GM18907 (cell line): Measurements from ENCODE around the gene SLC6A5.

ENCODE experiments used
- ATAC-seq: cut with Tn5 transposase; IDR thresholded peaks from one replicate; pipeline ENCODE4 v1.9.1; 2021; ENCODE audit warnings: mild to moderate bottlenecking, moderate library complexity; ENCODE audit not compliant: unreplicated experiment

Gene SLC6A5

DNA sequence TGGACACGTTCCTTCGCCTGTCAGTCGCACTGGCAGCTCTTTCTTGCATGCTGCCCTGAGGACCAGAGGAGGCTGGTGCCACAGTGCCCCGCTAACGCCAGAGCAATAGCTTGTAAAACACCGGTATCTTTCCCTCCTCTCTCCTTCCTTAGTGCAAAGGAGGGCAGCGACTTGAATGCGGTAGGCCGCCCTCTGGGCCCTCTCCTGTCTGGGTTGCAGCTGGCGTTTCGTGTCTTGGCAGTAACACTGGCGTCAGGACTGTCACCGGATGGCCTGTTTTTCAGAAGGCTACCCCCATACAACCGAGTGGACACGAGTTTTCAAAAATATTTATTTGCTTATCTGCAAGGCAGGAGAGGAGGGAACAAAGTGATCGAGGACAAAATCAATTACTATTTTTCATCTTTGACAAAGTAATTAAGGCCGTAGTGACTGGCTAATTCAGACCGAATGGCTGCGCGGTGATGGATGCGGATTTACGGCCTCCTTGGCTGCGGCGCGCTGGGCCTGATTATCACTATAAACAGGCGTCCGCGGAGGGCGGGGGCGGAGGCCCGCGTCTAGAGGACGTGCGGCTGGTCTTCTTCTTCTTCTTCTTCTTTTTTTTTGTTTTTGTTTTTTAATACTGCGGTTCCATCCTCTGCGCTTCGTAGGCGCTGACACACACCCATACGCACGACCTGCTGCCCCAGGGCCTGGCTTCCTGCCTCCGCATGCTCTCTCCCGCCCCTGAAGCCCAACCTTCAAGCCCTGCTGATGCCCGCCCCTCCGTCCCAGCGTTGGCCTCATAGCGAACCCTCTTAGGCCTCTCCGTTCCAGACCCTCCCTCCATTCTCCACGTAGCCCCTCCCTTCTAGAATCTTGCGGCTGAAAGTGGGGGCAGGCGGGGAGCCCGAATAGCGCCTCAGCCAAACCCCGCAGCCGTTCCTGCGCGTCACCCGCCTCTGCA lies 2.9 kb upstream of the SLC6A5 start:
- no peak for ATAC-seq

DNA sequence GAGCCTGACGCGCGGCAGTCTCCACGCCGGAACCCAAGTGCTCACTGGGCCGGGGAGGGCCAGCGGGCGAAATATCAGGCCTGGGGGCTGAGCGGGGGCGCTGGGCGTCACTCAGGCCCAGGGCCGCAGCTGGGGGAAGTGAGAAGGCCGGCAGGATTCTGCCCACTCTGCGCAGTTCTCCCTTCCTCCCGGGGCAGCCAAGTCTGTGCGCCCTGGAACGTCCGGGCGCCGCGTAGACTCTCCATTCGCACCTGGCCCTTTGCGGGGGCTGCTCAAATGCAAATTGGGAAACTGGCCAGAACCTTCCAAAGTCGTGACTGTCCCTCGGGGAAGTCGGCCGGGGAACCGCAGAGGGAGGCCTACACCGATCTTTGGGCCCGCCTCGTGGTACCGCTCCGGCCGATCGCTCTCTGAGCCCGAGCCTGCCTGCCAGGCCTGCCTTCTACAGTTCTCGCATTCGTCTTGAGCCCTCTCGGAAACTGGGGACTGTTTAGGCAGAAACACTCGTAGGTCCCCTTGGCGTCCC lies 2.2 kb upstream of the SLC6A5 start:
- no peak for ATAC-seq

DNA sequence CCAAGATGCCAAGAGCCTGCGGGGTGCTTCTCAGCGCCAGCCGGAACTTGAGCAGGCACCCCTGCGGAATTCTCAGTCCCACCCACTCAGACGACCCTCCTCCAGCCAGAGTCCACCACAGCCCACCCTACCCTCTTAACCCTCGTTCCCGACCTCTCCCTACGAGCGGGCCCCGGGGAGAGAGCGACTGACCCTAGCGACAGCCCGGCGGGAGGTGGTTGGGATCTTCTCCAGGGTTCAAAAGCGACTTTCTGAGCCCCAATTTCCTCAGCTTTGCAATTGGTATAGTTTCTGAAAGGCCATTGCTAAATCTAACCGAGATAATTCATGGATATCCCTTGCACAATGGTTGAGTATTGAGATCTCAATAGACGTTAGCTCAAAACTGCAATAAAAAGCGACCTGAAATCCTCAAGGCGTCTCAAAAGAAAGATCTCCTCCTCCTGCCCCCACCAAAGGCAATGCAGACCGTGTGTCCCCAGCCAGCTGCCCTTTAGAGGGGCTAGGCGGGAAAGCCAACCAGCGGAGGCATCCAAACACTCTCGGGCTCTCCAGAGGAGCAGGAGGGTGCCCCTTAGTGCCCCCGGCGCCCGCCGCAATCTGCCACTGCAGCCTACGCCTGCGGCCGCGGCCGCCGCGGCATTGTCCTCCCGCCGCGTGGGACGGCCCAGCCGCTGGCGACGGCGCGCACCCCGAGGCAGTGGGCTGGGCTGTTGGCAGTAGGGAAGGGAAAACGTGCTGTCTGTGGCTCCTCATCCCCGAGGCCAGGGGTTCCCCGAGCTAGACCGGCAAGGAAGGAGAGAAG lies 1.5 kb upstream of the SLC6A5 start:
- ATAC-seq = no peak

DNA sequence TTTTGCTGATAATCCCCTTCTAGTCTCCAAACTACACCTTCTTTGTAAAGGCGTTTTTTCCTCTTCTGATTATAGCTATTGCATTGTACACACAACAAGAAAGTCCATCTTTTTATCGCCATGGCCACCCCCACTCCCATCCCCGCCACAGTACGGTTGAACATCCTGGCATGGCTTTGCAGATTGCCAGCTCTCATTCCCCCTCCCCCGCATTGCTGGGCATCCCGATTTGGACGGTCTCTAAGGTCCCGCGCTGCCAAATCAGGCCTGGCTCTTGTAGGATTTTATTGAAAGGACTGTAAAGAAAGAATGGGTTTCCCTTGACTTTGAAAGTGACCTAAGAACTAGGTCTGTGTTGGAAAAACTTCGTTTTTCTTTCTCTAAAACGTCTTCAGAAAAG lies 916 bp upstream of the SLC6A5 start:
- no peak for ATAC-seq

DNA sequence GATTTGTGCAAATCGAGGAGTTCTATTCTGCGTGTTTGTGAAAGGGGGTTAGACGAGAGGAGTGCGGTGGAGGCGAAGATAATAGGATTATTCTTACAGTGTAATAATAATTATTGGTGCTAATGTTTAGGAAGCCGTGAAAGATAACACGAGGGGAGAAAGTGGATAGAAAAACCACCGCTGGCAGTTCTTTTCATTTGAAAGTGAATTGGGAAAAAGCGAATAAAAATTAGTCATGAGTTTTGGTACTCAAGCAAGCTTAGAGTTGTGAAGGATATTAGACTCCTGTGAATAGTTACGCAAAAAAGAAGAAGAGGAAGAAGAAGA lies 575 bp downstream of the SLC6A5 start:
- no peak for ATAC-seq

DNA sequence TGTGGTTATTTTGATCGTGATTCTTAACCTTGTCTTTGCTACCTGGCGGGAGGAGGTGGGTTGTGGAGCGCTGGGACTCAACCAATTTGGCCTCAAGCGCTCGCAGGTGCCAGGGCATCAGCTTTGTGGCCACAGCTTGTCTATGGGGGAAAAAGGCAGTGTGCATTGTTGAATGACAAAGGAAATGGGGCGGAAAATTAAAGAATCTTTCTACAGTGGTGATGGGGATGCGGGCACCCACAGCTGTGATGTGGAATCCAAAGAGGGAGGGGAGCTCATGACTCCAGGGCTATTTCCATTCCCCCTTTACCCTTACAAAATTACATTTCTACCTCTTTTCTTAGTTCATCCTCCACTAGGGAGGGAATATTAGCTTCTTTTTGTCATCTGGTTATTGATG lies 1.1 kb downstream of the SLC6A5 start:
- ATAC-seq = no peak

DNA sequence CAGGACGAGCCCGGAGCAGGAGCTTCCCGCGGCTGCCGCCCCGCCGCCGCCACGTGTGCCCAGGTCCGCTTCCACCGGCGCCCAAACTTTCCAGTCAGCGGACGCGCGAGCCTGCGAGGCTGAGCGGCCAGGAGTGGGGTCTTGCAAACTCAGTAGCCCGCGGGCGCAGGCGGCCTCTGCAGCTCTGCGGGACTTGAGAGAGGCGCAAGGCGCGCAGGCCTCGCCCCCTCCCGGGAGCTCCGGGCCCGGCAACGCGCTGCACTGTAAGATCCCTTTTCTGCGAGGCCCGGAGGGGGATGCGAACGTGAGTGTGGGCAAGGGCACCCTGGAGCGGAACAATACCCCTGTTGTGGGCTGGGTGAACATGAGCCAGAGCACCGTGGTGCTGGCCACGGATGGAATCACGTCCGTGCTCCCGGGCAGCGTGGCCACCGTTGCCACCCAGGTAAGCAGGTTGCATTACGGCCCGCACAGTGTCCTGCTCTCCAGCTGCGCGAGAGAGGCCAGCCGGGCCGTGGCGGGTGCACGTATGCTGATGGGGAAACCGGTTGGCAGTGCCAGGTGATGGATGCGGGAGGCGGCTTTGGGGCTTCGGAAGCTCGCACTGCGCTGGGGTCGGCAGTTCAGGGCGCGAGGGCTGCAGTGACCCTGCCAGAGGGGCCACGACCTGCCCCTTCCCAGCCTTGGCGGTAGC lies 2.0 kb downstream of the SLC6A5 start:
- no peak for ATAC-seq

DNA sequence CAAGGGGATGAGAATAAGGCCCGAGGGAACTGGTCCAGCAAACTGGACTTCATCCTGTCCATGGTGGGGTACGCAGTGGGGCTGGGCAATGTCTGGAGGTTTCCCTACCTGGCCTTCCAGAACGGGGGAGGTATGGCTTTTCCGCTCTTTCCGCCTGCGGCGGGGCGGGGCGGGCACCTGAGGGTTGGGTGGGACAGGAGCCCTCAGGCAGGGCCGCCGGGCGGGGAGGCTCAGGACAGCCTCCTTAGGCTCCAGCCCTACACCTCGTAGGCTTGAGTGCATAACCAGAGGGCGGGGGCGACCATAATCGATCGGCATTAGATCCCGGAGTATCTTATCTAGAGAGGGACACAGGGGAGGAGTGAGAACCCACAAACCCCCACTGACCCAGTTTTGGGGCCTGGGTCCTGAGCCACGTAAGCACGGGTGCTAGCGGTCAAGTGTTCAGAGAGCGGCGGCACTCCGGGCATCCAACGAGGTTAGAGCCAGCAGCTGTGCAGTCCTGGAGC lies 4.9 kb downstream of the SLC6A5 start:
- ATAC-seq = no peak

DNA sequence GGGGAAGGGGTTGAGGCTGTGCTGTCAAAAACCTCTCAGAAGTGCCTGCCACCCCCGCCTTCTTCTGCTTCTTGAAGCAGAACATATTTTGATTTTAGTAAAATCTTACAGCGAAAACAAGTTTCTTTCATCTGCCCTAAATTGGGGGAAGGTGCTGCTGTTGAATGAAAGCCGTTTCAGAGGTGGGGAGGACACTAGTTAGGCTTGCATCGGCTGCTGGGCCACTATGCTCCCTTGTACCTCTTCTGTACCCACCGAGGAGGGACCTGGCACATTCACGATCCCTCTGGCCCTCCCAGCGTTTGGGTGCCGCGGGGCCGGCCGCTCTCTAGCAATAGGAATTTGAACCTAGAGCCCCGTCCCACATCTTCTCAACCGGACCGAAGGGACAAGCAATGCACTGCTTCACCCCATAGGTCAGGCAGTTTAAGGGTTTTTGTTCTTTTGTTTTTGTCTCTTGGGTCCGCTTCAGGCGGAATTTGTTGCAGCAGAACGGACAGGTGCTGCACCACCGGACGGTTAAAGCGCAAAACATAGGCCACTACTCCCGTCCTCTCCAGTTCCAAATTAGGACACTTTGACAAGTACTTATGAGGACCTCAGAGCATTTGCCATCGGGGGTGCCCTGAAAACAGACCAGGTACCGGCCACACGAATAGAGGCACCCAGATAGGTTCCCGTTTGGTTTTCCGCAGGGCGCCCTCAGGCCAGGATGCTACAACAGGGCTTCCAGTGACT lies 5.6 kb downstream of the SLC6A5 start:
- no peak for ATAC-seq

DNA sequence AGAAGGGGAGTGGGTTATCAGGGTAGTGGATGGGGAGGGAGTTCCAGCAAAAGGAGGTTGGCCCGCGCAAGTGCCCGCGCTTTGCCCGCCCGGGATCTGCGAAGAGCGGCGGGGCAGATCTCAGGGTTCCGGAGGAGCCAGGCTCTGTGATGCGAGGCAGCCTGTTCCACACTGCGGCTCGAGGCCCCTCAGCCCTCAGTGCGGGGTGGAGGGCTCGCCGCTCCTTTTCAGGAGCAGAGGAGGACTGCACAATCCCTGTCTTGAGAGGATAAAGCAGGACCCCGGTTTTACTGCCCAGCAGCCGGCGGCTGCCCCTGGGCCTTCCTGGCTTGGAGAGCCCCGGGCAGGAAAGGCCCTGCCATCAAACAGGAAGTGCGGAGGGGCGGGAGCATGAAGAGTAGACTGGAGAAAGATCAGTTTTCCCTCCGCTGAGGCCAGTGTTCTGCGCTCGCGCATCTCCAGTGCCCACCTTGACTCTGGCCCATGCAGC lies 6.2 kb downstream of the SLC6A5 start:
- ATAC-seq = no peak

DNA sequence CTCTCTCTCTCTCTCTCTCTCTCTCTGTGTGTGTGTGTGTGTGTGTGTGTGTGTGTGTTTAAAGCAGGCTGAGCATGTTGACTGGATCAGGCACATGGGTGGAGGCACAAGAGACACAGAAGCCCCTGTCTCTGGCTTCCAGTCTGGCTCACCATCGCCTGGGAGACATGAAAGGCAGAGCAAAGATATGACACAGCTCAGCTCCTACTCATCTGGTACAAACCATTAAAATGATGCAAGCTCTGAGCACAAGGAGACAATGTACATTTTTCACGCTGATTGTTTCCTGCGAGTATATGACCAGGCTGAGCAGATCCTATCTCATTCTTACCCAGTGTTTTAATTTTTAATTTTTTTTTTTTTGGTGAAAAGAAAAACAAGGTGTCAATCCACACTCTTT lies 9.5 kb downstream of the SLC6A5 start:
- no peak for ATAC-seq

DNA sequence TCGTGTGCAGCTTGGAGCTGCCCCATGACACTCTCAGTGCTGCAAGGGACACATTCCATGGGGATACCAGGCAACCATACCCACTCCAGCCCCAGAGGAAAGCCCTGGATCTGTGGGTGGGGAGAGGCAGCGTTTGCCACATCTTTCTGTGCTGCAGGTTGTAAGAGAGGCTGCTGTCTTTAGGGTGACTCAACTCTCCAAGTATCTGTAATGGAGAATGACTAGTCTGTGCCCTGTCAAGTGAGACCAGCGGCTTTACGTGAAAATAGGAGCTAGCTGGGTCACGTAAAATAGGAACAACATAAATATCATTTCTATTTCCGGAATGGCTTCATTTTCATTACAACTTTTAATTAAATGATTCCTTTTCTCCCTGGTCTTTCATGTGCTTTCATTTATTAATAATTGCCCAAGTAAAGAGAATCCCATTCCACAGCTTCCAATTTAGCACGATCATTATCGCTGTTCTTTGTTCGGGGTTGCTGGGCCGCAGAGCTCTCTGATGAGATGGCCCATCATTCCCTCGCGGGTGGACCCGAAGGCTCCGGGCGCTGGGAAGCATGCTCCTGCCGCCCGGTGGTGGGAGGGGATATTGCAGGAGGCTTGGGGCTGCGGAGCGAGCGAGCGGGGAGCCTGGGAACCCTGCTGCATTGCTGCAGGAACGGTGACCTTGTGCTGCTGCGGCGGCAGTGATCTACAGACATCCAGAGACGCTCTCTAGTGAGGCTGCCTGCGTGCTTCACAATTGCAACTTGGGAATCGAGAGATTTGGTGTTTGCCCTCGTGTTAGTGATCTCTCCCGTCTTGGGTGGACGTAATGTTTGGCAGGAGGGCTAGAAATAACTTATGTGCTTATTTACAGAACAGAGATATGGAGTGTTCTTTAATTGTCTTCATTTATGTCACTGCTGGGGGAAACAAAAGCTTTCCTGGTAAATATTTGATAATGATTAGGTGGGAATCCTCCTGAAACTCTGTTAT lies 10.6 kb downstream of the SLC6A5 start:
- peak; percentile 98 for ATAC-seq

DNA sequence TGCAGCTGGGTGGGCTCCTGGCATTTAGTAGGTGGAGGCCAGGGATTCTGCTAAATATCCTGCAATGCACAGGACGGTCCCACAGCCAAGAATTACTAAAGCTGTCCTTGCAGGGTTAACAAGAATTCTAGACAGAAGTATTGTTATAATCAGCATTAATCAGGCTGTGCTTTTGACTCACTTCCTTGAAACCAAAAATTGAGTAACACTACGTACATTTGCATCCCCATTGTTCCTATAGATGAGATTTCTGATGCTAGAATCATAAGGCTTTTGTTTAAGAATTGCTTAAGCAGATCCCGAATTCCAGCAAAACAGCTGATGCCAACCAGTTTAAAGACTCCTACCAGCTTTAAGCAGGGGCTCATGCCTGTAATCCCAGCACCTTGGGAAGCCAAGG lies 11.4 kb downstream of the SLC6A5 start:
- no peak for ATAC-seq

DNA sequence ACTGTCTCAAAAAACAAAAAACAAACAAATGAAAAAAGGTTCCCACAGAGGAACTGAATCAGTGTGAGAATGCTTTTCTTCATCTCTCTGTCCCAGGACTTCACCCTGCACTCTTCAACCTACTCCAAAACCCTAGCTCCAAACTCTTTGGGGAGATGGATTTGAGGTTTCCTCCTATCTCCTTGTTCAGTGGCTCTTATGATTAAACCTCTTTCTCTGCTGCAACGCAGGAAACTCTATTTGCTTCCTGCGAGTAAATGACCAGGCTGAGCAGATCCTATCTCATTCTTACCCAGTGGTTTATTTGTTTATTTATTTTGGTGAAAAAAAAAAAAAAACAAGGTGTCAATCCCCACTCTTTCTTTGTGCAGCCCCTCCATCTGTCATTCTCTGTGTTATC lies 12.0 kb downstream of the SLC6A5 start:
- no peak for ATAC-seq

DNA sequence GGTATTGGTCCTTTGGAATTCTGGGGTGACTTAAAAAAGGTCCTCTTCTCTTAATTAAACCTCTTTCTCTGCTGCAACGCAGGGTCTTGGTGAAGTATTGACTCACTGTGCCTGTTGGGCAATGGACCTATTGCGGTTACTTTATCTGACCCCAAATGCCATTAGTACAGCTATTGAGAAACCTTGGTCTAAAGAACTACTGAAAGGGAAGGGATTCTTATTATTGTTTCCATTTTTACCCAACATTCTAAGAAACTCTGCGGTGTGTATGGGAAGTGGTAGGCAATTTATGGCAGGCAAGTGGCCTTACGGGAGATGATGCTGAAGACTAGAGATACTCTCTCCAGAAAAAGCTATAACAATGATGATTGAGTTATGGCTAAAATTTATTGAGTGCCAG lies 12.5 kb downstream of the SLC6A5 start:
- no peak for ATAC-seq

DNA sequence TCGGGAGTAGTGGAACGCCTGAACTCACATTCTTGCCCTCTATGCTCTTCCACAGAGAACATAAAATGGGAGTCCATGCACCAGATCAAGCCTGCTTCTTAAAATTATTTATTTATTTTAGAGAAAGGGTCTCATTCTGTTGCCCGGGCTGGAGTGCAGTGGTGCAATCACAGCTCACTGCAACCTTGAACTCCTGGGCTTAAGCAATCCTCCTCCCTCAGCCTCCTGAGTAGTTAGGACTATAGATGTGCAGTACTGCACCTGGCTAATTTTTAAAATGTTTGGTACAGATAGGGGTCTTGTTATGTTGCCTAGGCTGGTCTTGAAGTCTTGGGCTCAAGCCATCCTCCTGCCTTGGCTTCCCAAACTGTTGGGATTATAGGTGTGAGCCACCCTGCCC lies 13.0 kb downstream of the SLC6A5 start:
- no peak for ATAC-seq

DNA sequence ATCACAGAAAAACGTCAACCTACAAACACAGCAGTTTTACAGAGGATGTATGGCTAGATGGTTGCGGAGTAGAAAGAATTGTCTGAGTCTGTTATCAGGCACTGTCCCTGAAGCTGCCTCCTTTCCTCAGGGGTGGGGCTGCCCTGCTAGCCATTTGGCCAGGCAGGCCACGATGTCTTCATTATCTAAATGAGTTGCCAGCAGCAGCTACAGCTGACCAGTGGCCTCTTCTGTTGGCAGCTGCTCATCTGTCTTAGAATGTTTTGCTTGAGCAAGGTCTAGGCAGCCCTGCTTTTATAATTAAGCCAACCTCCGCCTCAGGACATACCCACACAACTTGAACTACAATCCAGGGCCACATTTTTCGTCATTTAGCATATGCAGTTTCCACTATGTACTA lies 17.5 kb downstream of the SLC6A5 start:
- no peak for ATAC-seq

DNA sequence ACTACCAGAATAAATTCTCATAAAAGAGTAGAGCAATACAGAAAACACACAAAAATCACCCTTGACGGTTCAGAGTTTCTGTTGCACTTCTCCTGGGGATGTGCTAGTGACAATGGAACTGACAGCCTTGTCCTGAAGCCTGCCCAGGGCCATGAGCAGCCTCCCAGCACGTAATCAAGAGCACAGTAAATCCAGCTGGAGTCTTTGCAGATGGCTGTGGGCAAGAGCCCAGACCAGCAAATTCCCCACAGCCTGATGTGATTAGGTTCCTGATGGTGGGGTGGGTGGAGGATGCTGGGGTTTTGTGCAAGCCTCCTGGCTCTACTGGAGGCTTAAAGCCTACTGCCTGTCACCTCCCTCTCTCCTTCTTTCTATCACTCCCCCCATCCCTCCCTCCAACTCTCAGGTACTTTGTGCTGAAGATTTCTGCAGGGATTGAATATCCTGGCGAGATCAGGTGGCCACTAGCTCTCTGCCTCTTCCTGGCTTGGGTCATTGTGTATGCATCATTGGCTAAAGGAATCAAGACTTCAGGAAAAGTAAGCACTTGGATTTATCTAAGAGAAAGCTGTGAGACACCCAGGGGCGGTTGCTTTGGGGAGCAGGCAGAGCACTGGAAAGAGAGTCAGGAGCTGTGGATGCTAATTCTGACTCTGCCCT lies 18.1 kb downstream of the SLC6A5 start:
- ATAC-seq = no peak

DNA sequence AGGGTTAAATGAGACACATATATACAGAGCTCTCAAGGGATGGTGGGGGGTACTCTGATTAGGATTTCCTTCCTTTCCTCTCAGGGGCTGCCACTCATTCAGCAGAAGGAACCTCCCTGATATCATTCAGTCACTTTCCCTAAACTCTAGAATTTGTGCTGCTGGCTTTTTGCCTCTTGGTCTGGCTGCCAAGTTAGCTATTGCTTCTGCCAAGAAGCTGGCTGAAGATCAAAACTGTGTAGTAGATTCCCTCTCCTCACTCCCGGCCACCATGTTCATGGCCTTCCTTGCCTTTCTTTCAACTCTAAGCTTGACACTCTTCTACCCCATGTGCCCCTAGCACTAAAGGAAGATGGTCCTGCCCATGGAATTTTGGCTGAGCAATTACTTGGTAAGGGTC lies 18.7 kb downstream of the SLC6A5 start:
- no peak for ATAC-seq
